GM12865 (cell line): Measurements from ENCODE around the gene ARMCX5.

Experiments used
- DNase-seq: peaks from one replicate; pipeline ENCODE4 v3.0.0; 2010; ENCODE audit warnings: low read depth
- H3K4me3 ChIP-seq: 2 replicates; pipeline ENCODE4 v1.5.1; 2011; ENCODE audit warnings: mild to moderate bottlenecking, low read depth, low read length, control low read depth
- CTCF ChIP-seq: IDR thresholded peaks from 2 replicates; pipeline ENCODE4 v1.5.1; 2011; ENCODE audit warnings: low read length, control low read depth, low read depth, inconsistent platforms; ENCODE audit not compliant: insufficient read depth; ENCODE audit errors: missing control alignments

Gene ARMCX5

GRCh38 chrX:102651242-102652011, 52.1 kb downstream of the ARMCX5 start, which contains the start of gene GPRASP1:
Gene GPRASP1, plus strand, starts transcription at chrX:102651483. Its CDS starts 2,431 bp downstream, at chrX:102653914.
- H3K4me3 ChIP-seq, result no peak within 1 kb of the TSS
- no peak for DNase-seq
- TF ChIP-seq CTCF, result no peak

- DNase-seq, result no peak
- no peak for TF ChIP-seq CTCF
- H3K4me3 ChIP-seq, result no peak overlapping the region
These were observed 52.8 kb downstream of the ARMCX5 start for GRCh38 chrX:102652031-102652688.
